GM12891 (cell line): Measurements from ENCODE around the gene NNAT.
"Not testable (repeated sequence)": the region's sequence is repeated elsewhere in the genome, so short reads cannot be mapped to it uniquely, and the experiment has no call there.

ENCODE experiments used
- POLR2A ChIP-seq: IDR thresholded peaks from 2 replicates; pipeline ENCODE4 v1.6.1; 2011; ENCODE audit warnings: low read depth, low read length, control low read depth
- POLR2AphosphoS5 ChIP-seq: IDR thresholded peaks from 2 replicates; pipeline ENCODE4 v1.6.1; 2011; ENCODE audit warnings: low read depth, low read length, control low read depth
- POU2F2 ChIP-seq: IDR thresholded peaks from 2 replicates; pipeline ENCODE4 v1.6.1; 2011; ENCODE audit warnings: low read depth, mild to moderate bottlenecking, control low read depth, low read length, moderate library complexity
- TAF1 ChIP-seq: IDR thresholded peaks from 2 replicates; pipeline ENCODE4 v1.6.1; 2011; ENCODE audit warnings: low read depth, low read length, control low read depth

DNA sequence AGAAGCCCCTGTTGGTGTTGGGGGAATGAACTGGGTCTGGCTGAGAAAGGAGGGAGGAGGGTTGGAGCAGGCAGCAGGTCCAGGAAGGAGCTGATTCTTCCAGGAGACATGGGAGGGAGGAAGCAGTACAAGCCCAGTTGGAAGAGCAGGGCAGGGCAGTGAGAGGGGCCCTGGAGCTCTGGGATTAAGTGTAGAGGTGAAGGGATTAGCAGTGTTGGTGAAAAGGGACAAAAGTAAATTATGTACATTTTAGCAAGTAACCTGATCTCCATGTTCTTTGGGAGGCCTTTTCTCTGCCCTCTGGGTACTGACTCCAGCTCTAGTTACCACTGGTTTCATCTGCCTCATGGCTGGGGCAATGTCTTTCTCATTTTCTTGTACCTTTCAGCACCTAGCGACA is 34.8 kb upstream of the NNAT start:
- not testable (repeated sequence) for TF ChIP-seq POLR2A, POLR2AphosphoS5, POU2F2, TAF1
